ENCODE measurements around the gene PTPRT. TPM values are rescaled to one million over a fixed set of nuclear protein-coding genes. Genes with fewer than 3 reads are reported as not detected.

PTPRT gene
- total RNA-seq, 4 donors from 2014 or later, result under 0.01 to 0.64 (median 0.40) TPM

GRCh38 chr20:42097741-42098140 lies 1092.0 kb downstream of the PTPRT start:
- intact Hi-C loops (cut with DNase I; ENCODE audit: low total_unique reads), result no loop called here
- in situ Hi-C loops (cut with MboI; ENCODE audit: low pct_ligation_motif_present in 1 of 4, low pct_unique_long_range_greater_than_20kb in 1 of 4, low sequenced_read_pairs in 3 of 4), result no loop called here
- no peak for DNase-seq
- 58% methylated on average over 5 of the region's 5 CpGs; no CpG with 5 or more reads in 1 of the 2 donors for WGBS, 2 donors (ENCODE audit: low coverage in 1 of 2)
- no peaks in the 10 kb centered on the region for H3K27me3 ChIP-seq
- TF ChIP-seq POLR2A (IDR thresholded peaks at IDR 0.05) (no peak), POLR2AphosphoS5 (IDR thresholded peaks at IDR 0.05) (no peak), EP300 (IDR thresholded peaks at IDR 0.05; ENCODE audit: low read depth) (no peak)
- TF ChIP-seq, protein P1, sequence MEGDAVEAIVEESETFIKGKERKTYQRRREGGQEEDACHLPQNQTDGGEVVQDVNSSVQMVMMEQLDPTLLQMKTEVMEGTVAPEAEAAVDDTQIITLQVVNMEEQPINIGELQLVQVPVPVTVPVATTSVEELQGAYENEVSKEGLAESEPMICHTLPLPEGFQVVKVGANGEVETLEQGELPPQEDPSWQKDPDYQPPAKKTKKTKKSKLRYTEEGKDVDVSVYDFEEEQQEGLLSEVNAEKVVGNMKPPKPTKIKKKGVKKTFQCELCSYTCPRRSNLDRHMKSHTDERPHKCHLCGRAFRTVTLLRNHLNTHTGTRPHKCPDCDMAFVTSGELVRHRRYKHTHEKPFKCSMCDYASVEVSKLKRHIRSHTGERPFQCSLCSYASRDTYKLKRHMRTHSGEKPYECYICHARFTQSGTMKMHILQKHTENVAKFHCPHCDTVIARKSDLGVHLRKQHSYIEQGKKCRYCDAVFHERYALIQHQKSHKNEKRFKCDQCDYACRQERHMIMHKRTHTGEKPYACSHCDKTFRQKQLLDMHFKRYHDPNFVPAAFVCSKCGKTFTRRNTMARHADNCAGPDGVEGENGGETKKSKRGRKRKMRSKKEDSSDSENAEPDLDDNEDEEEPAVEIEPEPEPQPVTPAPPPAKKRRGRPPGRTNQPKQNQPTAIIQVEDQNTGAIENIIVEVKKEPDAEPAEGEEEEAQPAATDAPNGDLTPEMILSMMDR (IDR thresholded peaks at IDR 0.05), result no peak
- no peaks in the 10 kb centered on the region for H3K4me1 ChIP-seq
- H3K4me3 ChIP-seq, result no peak overlapping the region
- H3K9me3 ChIP-seq, result no peaks in the 10 kb centered on the region
- H3K27ac ChIP-seq, result no peak overlapping the region
- no peaks in the 10 kb centered on the region for H3K36me3 ChIP-seq

- DNase-seq, result no peak
- Histone ChIP-seq H3K4me1 (no peaks in the 10 kb centered on the region), H3K9me3 (no peaks in the 10 kb centered on the region), H3K27ac (no peak overlapping the region), H3K27me3 (no peaks in the 10 kb centered on the region), H3K4me3 (no peak overlapping the region), H3K36me3 (no peaks in the 10 kb centered on the region)
- no peak for TF ChIP-seq POLR2A (IDR thresholded peaks at IDR 0.05)
- no peak for TF ChIP-seq EP300 (IDR thresholded peaks at IDR 0.05; ENCODE audit: low read depth)
- TF ChIP-seq, protein P1 (IDR thresholded peaks at IDR 0.05), result no peak
- TF ChIP-seq POLR2AphosphoS5 (IDR thresholded peaks at IDR 0.05), result no peak
- intact Hi-C loops (cut with DNase I; ENCODE audit: low total_unique reads), result no loop called here
- in situ Hi-C loops (cut with MboI; ENCODE audit: low pct_ligation_motif_present in 1 of 4, low pct_unique_long_range_greater_than_20kb in 1 of 4, low sequenced_read_pairs in 3 of 4), result no loop called here
- WGBS, 2 donors (ENCODE audit: low coverage in 1 of 2), result 51 to 67% methylated on average over 2 of the region's 2 CpGs
Measured at GRCh38 chr20:42095221-42095620, 1094.5 kb downstream of the PTPRT start.

GRCh38 chr20:42093542-42094440 lies 1095.9 kb downstream of the PTPRT start:
- no peak overlapping the region for H3K27ac ChIP-seq
- H3K27me3 ChIP-seq, result no peaks in the 10 kb centered on the region
- TF ChIP-seq EP300 (IDR thresholded peaks at IDR 0.05; ENCODE audit: low read depth), result no peak
- TF ChIP-seq, protein P1 (IDR thresholded peaks at IDR 0.05), result no peak
- TF ChIP-seq POLR2AphosphoS5 (IDR thresholded peaks at IDR 0.05), result no peak
- TF ChIP-seq POLR2A (IDR thresholded peaks at IDR 0.05), result no peak
- intact Hi-C loops (cut with DNase I; ENCODE audit: low total_unique reads) (no loop called here), in situ Hi-C loops (cut with MboI; ENCODE audit: low pct_ligation_motif_present in 1 of 4, low pct_unique_long_range_greater_than_20kb in 1 of 4, low sequenced_read_pairs in 3 of 4) (no loop called here)
- no peaks in the 10 kb centered on the region for H3K4me1 ChIP-seq
- 65 to 70% methylated on average over 4 to 14 of the region's 14 CpGs for WGBS, 2 donors (ENCODE audit: low coverage in 1 of 2)
- DNase-seq, result no peak
- H3K9me3 ChIP-seq, result no peaks in the 10 kb centered on the region
- no peaks in the 10 kb centered on the region for H3K36me3 ChIP-seq
- no peak overlapping the region for H3K4me3 ChIP-seq

DNA sequence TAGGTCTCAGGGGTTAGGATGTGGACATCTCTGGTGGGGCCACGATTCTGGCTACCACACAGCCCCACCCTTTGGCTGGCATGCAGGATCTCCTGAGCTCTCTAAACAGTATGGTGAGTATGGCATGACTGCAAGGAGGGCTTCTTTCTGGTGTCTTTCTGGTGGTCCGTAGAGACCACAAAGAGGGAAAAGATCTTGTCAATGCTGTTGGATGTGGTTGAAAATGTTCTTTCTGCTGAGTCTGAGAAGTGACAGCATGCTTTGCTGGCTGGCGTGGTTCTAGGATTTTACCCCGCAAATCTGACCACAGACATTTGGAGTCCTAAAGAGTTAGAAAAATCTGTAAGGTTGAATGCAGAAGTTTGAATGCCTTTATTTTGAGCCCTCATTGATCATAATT lies 1096.7 kb downstream of the PTPRT start:
- WGBS, 2 donors (ENCODE audit: low coverage in 1 of 2), result 42 to 53% methylated on average over 3 to 4 of the region's 4 CpGs
- Histone ChIP-seq H3K36me3 (no peaks in the 10 kb centered on the region), H3K9me3 (no peaks in the 10 kb centered on the region), H3K4me3 (no peak overlapping the region), H3K27me3 (no peaks in the 10 kb centered on the region), H3K27ac (no peak overlapping the region), H3K4me1 (no peaks in the 10 kb centered on the region)
- no peak for DNase-seq
- intact Hi-C loops (cut with DNase I; ENCODE audit: low total_unique reads) (no loop called here), in situ Hi-C loops (cut with MboI; ENCODE audit: low pct_ligation_motif_present in 1 of 4, low pct_unique_long_range_greater_than_20kb in 1 of 4, low sequenced_read_pairs in 3 of 4) (no loop called here)
- TF ChIP-seq, protein P1 (IDR thresholded peaks at IDR 0.05), result no peak
- TF ChIP-seq POLR2AphosphoS5 (IDR thresholded peaks at IDR 0.05), result no peak
- TF ChIP-seq POLR2A (IDR thresholded peaks at IDR 0.05), result no peak
- no peak for TF ChIP-seq EP300 (IDR thresholded peaks at IDR 0.05; ENCODE audit: low read depth)

Measured in transverse colon (tissue), 4 donors.